HG03469 (cell line): ENCODE measurements around the gene PRH1.

Experiments
- ATAC-seq: cut with Tn5 transposase; IDR thresholded peaks from one replicate; pipeline ENCODE4 v1.9.1; 2021; ENCODE audit warnings: mild to moderate bottlenecking, moderate library complexity, moderate number of reproducible peaks; ENCODE audit not compliant: unreplicated experiment

The PRH1 gene

DNA sequence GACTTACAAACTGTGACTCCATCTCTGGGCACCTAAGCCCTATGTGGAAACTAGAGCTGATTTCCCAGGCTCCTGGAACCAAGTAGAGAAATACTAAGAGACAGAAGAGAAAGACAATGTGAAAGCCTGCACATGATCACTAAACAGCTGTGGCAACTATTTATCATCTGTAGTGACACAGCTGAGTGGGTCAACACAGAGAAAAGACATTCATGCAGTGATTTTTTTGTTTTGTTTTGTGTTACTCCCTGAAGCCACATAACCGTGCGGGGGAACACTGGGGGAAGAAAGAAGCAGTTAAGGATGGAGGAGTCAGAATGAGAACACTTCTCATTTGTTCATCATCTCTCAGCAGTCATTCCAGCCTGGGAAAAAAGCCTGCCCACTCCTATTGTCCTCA lies 36.3 kb downstream of the PRH1 start:
- no peak for ATAC-seq

DNA sequence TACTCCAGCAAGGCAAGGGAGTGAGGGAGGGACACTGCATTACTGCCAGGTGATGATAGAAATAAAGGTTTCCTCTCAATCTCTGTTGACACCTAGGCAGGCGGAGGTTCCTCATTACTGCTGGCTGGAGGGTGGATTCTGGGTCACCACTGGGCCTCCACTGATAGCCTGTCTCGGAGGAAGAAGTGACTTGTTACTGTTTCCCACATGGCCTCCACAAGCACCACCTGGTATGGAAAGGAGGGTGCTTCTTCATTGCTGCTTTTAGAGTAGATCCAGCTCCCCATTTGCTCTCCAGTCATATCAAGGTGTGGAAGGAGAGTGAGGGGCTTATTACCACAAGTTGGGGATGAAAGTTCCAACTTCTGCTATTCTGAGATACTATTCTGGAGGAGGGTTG lies 41.2 kb downstream of the PRH1 start:
- ATAC-seq: no peak

DNA sequence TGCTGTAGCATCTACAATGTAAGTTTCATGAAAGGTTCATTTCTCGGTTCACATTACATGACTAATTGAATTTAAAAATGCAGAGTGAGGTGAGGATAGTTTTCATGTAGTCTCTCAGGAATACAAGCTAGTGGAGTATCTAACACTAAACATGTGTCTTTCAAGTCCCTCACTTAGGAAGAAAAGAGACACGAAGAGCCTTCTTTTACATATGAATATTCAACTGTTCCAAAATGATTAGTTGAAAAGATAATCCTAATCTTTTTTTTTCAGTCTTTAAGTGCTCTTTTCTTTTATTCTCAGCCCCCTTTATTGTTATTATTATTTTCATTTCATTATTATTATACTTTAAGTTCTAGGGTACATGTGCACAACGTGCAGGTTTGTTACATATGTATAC lies 45.6 kb downstream of the PRH1 start:
- ATAC-seq: no peak
